SK-N-SH (cell line): ENCODE measurements around the gene GID4. TPM values are rescaled to one million over a fixed set of nuclear protein-coding genes. Genes with fewer than 3 reads are reported as not detected.
A peak's percentile ranks its signal among the peaks of the same experiment; 100 is the strongest.

Experiments
- CTCF ChIA-PET: fragments of 300-600, 350-600 bp; formaldehyde crosslinking; extraction: SDS; loops from one replicate; lab custom pipeline; 2021; lab: Yijun Ruan, JAX
- POLR2A ChIA-PET: fragments of 350-600 bp; sonication (Branson Sonifier 250); formaldehyde crosslinking; extraction: SDS; loops from one replicate; lab custom pipeline; 2020; ENCODE audit warnings: antibody characterized with exemption, inconsistent platforms; lab: Yijun Ruan, JAX
- DNase-seq: peaks from one replicate; pipeline ENCODE4 v3.0.0; 2012
- H2AFZ ChIP-seq: fragments of 200-600 bp; sonication (generic); 2 replicates; pipeline ENCODE4 v1.8.1; 2016; ENCODE audit warnings: antibody characterized with exemption, mild to moderate bottlenecking, low read depth
- H3F3A ChIP-seq: fragments of 200-600 bp; sonication (generic); replicated peaks from 2 replicates; pipeline ENCODE3; 2016; ENCODE audit warnings: antibody characterized with exemption, mild to moderate bottlenecking; ENCODE audit not compliant: insufficient read depth
- H3K27ac ChIP-seq, 2 experiments: fragments of 200-500 bp in 1 of 2; fragments of 200-600 bp in 1 of 2; sonication (Bioruptor generic) in 1 of 2; sonication (generic), shearing (Covaris generic) in 1 of 2; 2 replicates each; pipeline versions ENCODE4 v1.5.1 to v1.6.1; 2014 to 2016; ENCODE audit warnings: low read depth in 2 of 2, inconsistent platforms in 1 of 2, low read length in 1 of 2, mild to moderate bottlenecking in 1 of 2, mixed read lengths in 1 of 2
- H3K27me3 ChIP-seq: fragments of 200-600 bp; sonication (generic), shearing (Covaris generic); 2 replicates; pipeline ENCODE4 v1.6.1; 2016; ENCODE audit warnings: mixed run types; ENCODE audit not compliant: insufficient read depth
- H3K36me3 ChIP-seq, 2 experiments: fragments of 200-500 bp in 1 of 2; fragments of 200-600 bp in 1 of 2; sonication (Bioruptor generic) in 1 of 2; sonication (generic) in 1 of 2; replicated peaks in 1 of 2; 2 replicates each; pipeline versions ENCODE3 to v1.5.1; 2014 to 2016; ENCODE audit warnings: low read length in 1 of 2, mild to moderate bottlenecking in 1 of 2; ENCODE audit not compliant: insufficient read depth in 2 of 2, control insufficient read depth in 1 of 2
- H3K4me1 ChIP-seq, 2 experiments: fragments of 200-500 bp in 1 of 2; fragments of 200-600 bp in 1 of 2; sonication (Bioruptor generic) in 1 of 2; sonication (generic), shearing (Covaris generic) in 1 of 2; 2 replicates each; pipeline versions ENCODE4 v1.5.1 to v1.6.1; 2014 to 2016; ENCODE audit warnings: low read depth in 1 of 2, low read length in 1 of 2, mixed run types in 1 of 2; ENCODE audit not compliant: insufficient read depth in 2 of 2, control insufficient read depth in 1 of 2
- H3K4me2 ChIP-seq: fragments of 200-600 bp; sonication (generic), shearing (Covaris generic); 2 replicates; pipeline ENCODE4 v1.6.1; 2017; ENCODE audit warnings: mixed run types
- H3K4me3 ChIP-seq, 2 experiments: fragments of 200-500 bp in 1 of 2; fragments of 200-600 bp in 1 of 2; sonication (Bioruptor generic) in 1 of 2; sonication (generic), shearing (Covaris generic) in 1 of 2; 2 replicates each; pipeline versions ENCODE4 v1.5.1 to v1.8.1; 2014 to 2016; ENCODE audit warnings: low read depth in 2 of 2, inconsistent platforms in 1 of 2, low read length in 1 of 2, mild to moderate bottlenecking in 1 of 2, mixed read lengths in 1 of 2, moderate library complexity in 1 of 2
- H3K79me2 ChIP-seq: fragments of 200-600 bp; sonication (generic); 2 replicates; pipeline ENCODE4 v1.8.1; 2017; ENCODE audit warnings: mild to moderate bottlenecking; ENCODE audit not compliant: insufficient read depth
- H3K9ac ChIP-seq: fragments of 200-600 bp; sonication (generic); 2 replicates; pipeline ENCODE4 v1.6.1; 2017; ENCODE audit warnings: mixed run types
- H3K9me2 ChIP-seq: fragments of 200-600 bp; sonication (generic); 2 replicates; pipeline ENCODE4 v1.6.1; 2017; ENCODE audit warnings: mixed run types
- H3K9me3 ChIP-seq: fragments of 200-600 bp; sonication (generic); 2 replicates; pipeline ENCODE4 v1.6.1; 2017; ENCODE audit warnings: mixed run types, mild to moderate bottlenecking, moderate library complexity
- H4K20me1 ChIP-seq: fragments of 200-600 bp; sonication (generic); 2 replicates; pipeline ENCODE4 v1.6.1; 2017; ENCODE audit warnings: mild to moderate bottlenecking, mixed run types; ENCODE audit not compliant: insufficient read depth
- CHD2 ChIP-seq: fragments of 150-350 bp; IDR thresholded peaks from 2 replicates; pipeline ENCODE4 v1.6.1; 2018; ENCODE audit warnings: low read length; ENCODE audit not compliant: partially characterized antibody
- ELF1 ChIP-seq: IDR thresholded peaks from 2 replicates; pipeline ENCODE4 v1.4.0; 2012
- EP300 ChIP-seq, 2 experiments: IDR thresholded peaks; 2 replicates each; pipeline versions ENCODE4 v1.4.0 to v1.6.1; 2012; ENCODE audit warnings: borderline replicate concordance in 1 of 2, low read depth in 1 of 2, low read length in 1 of 2
- FOSL2 ChIP-seq: IDR thresholded peaks from 2 replicates; pipeline ENCODE4 v1.4.0; 2012; ENCODE audit warnings: low read depth, mild to moderate bottlenecking, moderate library complexity, borderline replicate concordance
- FOXJ3 ChIP-seq: sonication (generic); formaldehyde crosslinking; IDR thresholded peaks from 2 replicates; pipeline ENCODE4 v1.5.1; 2020; ENCODE audit warnings: mild to moderate bottlenecking, missing genetic modification reagents
- FOXM1 ChIP-seq: IDR thresholded peaks from 2 replicates; pipeline ENCODE4 v1.4.0; 2012; ENCODE audit warnings: low read depth, mild to moderate bottlenecking
- GABPA ChIP-seq: IDR thresholded peaks from 2 replicates; pipeline ENCODE4 v1.4.0; 2012; ENCODE audit warnings: low read depth, mild to moderate bottlenecking
- GATA2 ChIP-seq: sonication (generic); formaldehyde crosslinking; IDR thresholded peaks from 2 replicates; pipeline ENCODE4 v1.5.0; 2020; ENCODE audit warnings: mild to moderate bottlenecking, missing genetic modification reagents
- JUND ChIP-seq: IDR thresholded peaks from 2 replicates; pipeline ENCODE4 v1.4.0; 2012
- NFIC ChIP-seq: IDR thresholded peaks from 2 replicates; pipeline ENCODE4 v1.4.0; 2012; ENCODE audit warnings: borderline replicate concordance
- POLR2AphosphoS5 ChIP-seq: IDR thresholded peaks from 2 replicates; pipeline ENCODE4 v1.6.1; 2012; ENCODE audit warnings: low read depth, low read length
- RAD21 ChIP-seq: IDR thresholded peaks from 2 replicates; pipeline ENCODE4 v1.6.1; 2012; ENCODE audit warnings: mild to moderate bottlenecking, low read length
- RFX5 ChIP-seq: IDR thresholded peaks from 2 replicates; pipeline ENCODE4 v1.6.1; 2012; ENCODE audit warnings: mild to moderate bottlenecking, improper control_type of control experiment, low read length
- RXRA ChIP-seq: IDR thresholded peaks from 2 replicates; pipeline ENCODE4 v1.4.0; 2012; ENCODE audit warnings: low read depth, mild to moderate bottlenecking, borderline replicate concordance
- SMC3 ChIP-seq: IDR thresholded peaks from 2 replicates; pipeline ENCODE4 v1.6.1; 2012; ENCODE audit warnings: low read depth, low read length, improper control_type of control experiment
- YY1 ChIP-seq: IDR thresholded peaks from 2 replicates; pipeline ENCODE4 v1.4.0; 2012; ENCODE audit warnings: low read depth, mild to moderate bottlenecking
- WGBS: methylation state at CpG from one replicate; pipeline ENCODE4 v1.1.6; 2017; ENCODE audit warnings: low lambda C conversion rate; 5-methylcytosine and 5-hydroxymethylcytosine counted together
- polyA plus RNA-seq, 3 experiments: library from polyadenylated mRNA; depleted of rRNA; stranded (reverse); fragments of >200 nt; gene quantifications; 2 replicates each; pipeline ENCODE4 v1.2.3, GENCODE V29; 2012
- TF ChIP-seq, protein P1 (sequence below): fragments of 150-350 bp; IDR thresholded peaks from 2 replicates; pipeline ENCODE4 v1.6.1; 2017; ENCODE audit warnings: antibody characterized with exemption, low read length, low read depth, borderline replicate concordance
- TF ChIP-seq, protein P2 (sequence below): fragments of 200-600 bp; sonication (generic); IDR thresholded peaks from 2 replicates; pipeline ENCODE4 v1.6.1; 2017; ENCODE audit warnings: antibody characterized with exemption, mild to moderate bottlenecking, moderate library complexity
- TF ChIP-seq, protein P3 (sequence below): IDR thresholded peaks from 2 replicates; pipeline ENCODE4 v1.6.1; 2012; ENCODE audit warnings: mild to moderate bottlenecking, low read depth, low read length, moderate library complexity
- TF ChIP-seq, protein P4 (sequence below): IDR thresholded peaks from 2 replicates; pipeline ENCODE4 v1.4.0; 2012; ENCODE audit warnings: low read depth, borderline replicate concordance

Gene GID4
- polyA plus RNA-seq, 1 of the 3 experiments (the other 2 are of a cell fraction), result 4.3 TPM

DNA sequence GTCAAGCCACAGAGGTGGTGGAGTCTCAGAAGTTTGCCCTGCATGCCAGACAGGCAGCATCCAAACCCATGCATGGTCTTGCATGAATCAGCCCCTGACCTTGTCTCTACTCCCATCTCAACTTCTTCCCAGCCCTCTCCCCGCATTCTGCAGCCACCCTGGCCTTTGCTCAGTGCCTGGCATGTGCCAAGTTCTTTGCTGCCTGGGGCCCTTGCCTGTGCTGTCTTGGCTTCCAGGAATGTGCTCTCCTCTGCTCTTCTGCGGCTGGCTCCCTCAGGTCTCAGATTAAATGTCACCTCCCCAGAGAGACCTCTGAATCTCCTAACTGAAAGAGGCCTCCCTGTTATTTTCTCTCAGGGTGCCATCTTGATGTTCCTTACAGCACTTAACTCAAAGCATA, 48.9 kb upstream of the GID4 start:
- Histone ChIP-seq H3K27ac (peak overlapping the region in 1 of 2 experiments; percentile 82; a peak in 2 of 4 replicates), H3K9ac (peak overlapping the region; percentile 37; the same call in 1 of the 2 replicates), H3K4me2 (no peak overlapping the region), H4K20me1 (no peaks in the 10 kb centered on the region), H3K4me1 (peaks cover 4 to 18% of the 10 kb centered on the region in 2 experiments; a peak in 2 of 4 replicates), H3K4me3 (no peak overlapping the region), H3K79me2 (no peaks in the 10 kb centered on the region), H2AFZ (no peak overlapping the region), H3K9me2 (no peaks in the 10 kb centered on the region), H3F3A (peaks cover 13% of the 10 kb centered on the region), H3K27me3 (no peaks in the 10 kb centered on the region), H3K36me3 (no peaks in the 10 kb centered on the region), H3K9me3 (no peaks in the 10 kb centered on the region)
- CTCF ChIA-PET, result no interaction called here
- POLR2A ChIA-PET, result no interaction called here
- TF ChIP-seq EP300 (IDR thresholded peaks at IDR 0.05; ENCODE audit: borderline replicate concordance in 1 of 2, low read depth in 1 of 2, low read length in 1 of 2) (no peak), FOXJ3 (CRISPR knock-in tag) (no peak), FOXM1 (no peak), RXRA (no peak), SMC3 (no peak), CHD2 (no peak), FOSL2 (no peak), NFIC (no peak), GATA2 (CRISPR knock-in tag) (no peak), GABPA (no peak), RFX5 (no peak), YY1 (no peak), RAD21 (no peak), POLR2AphosphoS5 (no peak), JUND (no peak), ELF1 (no peak)
- TF ChIP-seq, protein P1, sequence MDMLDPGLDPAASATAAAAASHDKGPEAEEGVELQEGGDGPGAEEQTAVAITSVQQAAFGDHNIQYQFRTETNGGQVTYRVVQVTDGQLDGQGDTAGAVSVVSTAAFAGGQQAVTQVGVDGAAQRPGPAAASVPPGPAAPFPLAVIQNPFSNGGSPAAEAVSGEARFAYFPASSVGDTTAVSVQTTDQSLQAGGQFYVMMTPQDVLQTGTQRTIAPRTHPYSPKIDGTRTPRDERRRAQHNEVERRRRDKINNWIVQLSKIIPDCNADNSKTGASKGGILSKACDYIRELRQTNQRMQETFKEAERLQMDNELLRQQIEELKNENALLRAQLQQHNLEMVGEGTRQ, result no peak
- TF ChIP-seq, protein P2, sequence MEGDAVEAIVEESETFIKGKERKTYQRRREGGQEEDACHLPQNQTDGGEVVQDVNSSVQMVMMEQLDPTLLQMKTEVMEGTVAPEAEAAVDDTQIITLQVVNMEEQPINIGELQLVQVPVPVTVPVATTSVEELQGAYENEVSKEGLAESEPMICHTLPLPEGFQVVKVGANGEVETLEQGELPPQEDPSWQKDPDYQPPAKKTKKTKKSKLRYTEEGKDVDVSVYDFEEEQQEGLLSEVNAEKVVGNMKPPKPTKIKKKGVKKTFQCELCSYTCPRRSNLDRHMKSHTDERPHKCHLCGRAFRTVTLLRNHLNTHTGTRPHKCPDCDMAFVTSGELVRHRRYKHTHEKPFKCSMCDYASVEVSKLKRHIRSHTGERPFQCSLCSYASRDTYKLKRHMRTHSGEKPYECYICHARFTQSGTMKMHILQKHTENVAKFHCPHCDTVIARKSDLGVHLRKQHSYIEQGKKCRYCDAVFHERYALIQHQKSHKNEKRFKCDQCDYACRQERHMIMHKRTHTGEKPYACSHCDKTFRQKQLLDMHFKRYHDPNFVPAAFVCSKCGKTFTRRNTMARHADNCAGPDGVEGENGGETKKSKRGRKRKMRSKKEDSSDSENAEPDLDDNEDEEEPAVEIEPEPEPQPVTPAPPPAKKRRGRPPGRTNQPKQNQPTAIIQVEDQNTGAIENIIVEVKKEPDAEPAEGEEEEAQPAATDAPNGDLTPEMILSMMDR, result no peak
- TF ChIP-seq, protein P3, sequence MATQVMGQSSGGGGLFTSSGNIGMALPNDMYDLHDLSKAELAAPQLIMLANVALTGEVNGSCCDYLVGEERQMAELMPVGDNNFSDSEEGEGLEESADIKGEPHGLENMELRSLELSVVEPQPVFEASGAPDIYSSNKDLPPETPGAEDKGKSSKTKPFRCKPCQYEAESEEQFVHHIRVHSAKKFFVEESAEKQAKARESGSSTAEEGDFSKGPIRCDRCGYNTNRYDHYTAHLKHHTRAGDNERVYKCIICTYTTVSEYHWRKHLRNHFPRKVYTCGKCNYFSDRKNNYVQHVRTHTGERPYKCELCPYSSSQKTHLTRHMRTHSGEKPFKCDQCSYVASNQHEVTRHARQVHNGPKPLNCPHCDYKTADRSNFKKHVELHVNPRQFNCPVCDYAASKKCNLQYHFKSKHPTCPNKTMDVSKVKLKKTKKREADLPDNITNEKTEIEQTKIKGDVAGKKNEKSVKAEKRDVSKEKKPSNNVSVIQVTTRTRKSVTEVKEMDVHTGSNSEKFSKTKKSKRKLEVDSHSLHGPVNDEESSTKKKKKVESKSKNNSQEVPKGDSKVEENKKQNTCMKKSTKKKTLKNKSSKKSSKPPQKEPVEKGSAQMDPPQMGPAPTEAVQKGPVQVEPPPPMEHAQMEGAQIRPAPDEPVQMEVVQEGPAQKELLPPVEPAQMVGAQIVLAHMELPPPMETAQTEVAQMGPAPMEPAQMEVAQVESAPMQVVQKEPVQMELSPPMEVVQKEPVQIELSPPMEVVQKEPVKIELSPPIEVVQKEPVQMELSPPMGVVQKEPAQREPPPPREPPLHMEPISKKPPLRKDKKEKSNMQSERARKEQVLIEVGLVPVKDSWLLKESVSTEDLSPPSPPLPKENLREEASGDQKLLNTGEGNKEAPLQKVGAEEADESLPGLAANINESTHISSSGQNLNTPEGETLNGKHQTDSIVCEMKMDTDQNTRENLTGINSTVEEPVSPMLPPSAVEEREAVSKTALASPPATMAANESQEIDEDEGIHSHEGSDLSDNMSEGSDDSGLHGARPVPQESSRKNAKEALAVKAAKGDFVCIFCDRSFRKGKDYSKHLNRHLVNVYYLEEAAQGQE, result no peak
- TF ChIP-seq, protein P4, sequence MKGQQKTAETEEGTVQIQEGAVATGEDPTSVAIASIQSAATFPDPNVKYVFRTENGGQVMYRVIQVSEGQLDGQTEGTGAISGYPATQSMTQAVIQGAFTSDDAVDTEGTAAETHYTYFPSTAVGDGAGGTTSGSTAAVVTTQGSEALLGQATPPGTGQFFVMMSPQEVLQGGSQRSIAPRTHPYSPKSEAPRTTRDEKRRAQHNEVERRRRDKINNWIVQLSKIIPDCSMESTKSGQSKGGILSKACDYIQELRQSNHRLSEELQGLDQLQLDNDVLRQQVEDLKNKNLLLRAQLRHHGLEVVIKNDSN, result no peak
- no peak for DNase-seq
- 69% methylated on average over 2 of the region's 2 CpGs for WGBS
